ENCODE measurements around the gene WDPCP. TPM values are rescaled to one million over a fixed set of nuclear protein-coding genes. Genes with fewer than 3 reads are reported as not detected.

The WDPCP gene
- total and polyA plus RNA-seq, 2 of the 13 experiments (the other 11 are each of a cell fraction or from before 2014, with no cell fraction given): 2.9 to 5.2 TPM

DNA sequence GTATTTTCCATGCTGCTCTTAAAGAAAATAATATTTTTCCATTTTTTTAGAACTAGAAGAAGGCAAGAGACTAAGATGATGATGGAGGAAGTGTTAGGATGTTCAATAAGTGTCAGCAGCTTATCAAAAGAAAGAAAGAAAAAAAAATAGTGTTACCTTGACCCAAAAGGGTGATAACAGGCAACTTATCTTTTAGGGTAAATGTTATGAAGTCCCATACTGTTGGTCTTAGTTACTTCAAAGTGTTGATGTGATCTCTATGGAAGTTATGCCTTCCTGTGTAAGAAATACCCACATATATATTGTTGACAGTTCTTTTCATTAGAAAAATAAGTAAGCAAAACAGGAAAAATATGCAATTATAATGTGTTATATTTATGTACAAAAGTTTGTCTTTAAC lies 394.1 kb downstream of the WDPCP start (continued):
- TF ChIP-seq, protein P1, sequence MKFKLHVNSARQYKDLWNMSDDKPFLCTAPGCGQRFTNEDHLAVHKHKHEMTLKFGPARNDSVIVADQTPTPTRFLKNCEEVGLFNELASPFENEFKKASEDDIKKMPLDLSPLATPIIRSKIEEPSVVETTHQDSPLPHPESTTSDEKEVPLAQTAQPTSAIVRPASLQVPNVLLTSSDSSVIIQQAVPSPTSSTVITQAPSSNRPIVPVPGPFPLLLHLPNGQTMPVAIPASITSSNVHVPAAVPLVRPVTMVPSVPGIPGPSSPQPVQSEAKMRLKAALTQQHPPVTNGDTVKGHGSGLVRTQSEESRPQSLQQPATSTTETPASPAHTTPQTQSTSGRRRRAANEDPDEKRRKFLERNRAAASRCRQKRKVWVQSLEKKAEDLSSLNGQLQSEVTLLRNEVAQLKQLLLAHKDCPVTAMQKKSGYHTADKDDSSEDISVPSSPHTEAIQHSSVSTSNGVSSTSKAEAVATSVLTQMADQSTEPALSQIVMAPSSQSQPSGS (CRISPR knock-in tag; IDR thresholded peaks at IDR 0.05): peak; percentile 87
- no peak for TF ChIP-seq KAT2B (IDR thresholded peaks at IDR 0.05; ENCODE audit: borderline replicate concordance, low read depth, low read length)
- TF ChIP-seq, protein P2, sequence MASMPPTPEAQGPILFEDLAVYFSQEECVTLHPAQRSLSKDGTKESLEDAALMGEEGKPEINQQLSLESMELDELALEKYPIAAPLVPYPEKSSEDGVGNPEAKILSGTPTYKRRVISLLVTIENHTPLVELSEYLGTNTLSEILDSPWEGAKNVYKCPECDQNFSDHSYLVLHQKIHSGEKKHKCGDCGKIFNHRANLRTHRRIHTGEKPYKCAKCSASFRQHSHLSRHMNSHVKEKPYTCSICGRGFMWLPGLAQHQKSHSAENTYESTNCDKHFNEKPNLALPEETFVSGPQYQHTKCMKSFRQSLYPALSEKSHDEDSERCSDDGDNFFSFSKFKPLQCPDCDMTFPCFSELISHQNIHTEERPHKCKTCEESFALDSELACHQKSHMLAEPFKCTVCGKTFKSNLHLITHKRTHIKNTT (CRISPR knock-in tag; IDR thresholded peaks at IDR 0.05): no peak
- TF ChIP-seq, protein P3, sequence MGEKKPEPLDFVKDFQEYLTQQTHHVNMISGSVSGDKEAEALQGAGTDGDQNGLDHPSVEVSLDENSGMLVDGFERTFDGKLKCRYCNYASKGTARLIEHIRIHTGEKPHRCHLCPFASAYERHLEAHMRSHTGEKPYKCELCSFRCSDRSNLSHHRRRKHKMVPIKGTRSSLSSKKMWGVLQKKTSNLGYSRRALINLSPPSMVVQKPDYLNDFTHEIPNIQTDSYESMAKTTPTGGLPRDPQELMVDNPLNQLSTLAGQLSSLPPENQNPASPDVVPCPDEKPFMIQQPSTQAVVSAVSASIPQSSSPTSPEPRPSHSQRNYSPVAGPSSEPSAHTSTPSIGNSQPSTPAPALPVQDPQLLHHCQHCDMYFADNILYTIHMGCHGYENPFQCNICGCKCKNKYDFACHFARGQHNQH (CRISPR knock-in tag; IDR thresholded peaks at IDR 0.05): peak; percentile 18; the same call in 1 of the 2 replicates
- TF ChIP-seq ZNF674 (CRISPR knock-in tag; IDR thresholded peaks at IDR 0.05; ENCODE audit: low read depth): no peak
- peak; percentile 71; the same call in 1 of the 2 replicates for TF ChIP-seq SIX4 (CRISPR knock-in tag; IDR thresholded peaks at IDR 0.05)
- TF ChIP-seq, protein P4, sequence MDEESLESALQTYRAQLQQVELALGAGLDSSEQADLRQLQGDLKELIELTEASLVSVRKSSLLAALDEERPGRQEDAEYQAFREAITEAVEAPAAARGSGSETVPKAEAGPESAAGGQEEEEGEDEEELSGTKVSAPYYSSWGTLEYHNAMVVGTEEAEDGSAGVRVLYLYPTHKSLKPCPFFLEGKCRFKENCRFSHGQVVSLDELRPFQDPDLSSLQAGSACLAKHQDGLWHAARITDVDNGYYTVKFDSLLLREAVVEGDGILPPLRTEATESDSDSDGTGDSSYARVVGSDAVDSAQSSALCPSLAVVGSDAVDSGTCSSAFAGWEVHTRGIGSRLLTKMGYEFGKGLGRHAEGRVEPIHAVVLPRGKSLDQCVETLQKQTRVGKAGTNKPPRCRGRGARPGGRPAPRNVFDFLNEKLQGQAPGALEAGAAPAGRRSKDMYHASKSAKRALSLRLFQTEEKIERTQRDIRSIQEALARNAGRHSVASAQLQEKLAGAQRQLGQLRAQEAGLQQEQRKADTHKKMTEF (CRISPR knock-in tag; IDR thresholded peaks at IDR 0.05): peak; percentile 70
- TF ChIP-seq MIER3 (CRISPR knock-in tag; IDR thresholded peaks at IDR 0.05; ENCODE audit: borderline replicate concordance): peak; percentile 51; the same call in 1 of the 2 replicates
- no peak for TF ChIP-seq KLF16 (CRISPR knock-in tag; IDR thresholded peaks at IDR 0.05)
- TF ChIP-seq U2AF1 (optimal IDR thresholded peaks at IDR 0.05; ENCODE audit: low read depth, low read length): no peak
- TF ChIP-seq, protein P5, sequence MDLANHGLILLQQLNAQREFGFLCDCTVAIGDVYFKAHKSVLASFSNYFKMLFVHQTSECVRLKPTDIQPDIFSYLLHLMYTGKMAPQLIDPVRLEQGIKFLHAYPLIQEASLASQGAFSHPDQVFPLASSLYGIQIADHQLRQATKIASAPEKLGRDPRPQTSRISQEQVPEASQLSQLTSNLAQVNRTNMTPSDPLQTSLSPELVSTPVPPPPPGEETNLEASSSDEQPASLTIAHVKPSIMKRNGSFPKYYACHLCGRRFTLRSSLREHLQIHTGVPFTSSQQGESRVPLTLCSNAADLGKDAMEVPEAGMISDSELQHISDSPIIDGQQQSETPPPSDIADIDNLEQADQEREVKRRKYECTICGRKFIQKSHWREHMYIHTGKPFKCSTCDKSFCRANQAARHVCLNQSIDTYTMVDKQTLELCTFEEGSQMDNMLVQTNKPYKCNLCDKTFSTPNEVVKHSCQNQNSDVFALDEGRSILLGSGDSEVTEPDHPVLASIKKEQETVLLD (CRISPR knock-in tag; IDR thresholded peaks at IDR 0.05; ENCODE audit: low read depth): no peak
- TF ChIP-seq ZNF30 (CRISPR knock-in tag; IDR thresholded peaks at IDR 0.05): no peak
- no peak for TF ChIP-seq JARID2 (CRISPR knock-in tag; IDR thresholded peaks at IDR 0.05; ENCODE audit: insufficient replicate concordance)
- 0 out of 2 replicates have a peak, but pooled peaks have one; percentile 34 for TF ChIP-seq SP140L (CRISPR knock-in tag; IDR thresholded peaks at IDR 0.05; ENCODE audit: borderline replicate concordance)
- TF ChIP-seq, protein P6, sequence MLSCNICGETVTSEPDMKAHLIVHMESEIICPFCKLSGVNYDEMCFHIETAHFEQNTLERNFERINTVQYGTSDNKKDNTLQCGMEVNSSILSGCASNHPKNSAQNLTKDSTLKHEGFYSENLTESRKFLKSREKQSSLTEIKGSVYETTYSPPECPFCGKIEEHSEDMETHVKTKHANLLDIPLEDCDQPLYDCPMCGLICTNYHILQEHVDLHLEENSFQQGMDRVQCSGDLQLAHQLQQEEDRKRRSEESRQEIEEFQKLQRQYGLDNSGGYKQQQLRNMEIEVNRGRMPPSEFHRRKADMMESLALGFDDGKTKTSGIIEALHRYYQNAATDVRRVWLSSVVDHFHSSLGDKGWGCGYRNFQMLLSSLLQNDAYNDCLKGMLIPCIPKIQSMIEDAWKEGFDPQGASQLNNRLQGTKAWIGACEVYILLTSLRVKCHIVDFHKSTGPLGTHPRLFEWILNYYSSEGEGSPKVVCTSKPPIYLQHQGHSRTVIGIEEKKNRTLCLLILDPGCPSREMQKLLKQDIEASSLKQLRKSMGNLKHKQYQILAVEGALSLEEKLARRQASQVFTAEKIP (CRISPR knock-in tag; IDR thresholded peaks at IDR 0.05; ENCODE audit: borderline replicate concordance): no peak
- TF ChIP-seq, protein P7, sequence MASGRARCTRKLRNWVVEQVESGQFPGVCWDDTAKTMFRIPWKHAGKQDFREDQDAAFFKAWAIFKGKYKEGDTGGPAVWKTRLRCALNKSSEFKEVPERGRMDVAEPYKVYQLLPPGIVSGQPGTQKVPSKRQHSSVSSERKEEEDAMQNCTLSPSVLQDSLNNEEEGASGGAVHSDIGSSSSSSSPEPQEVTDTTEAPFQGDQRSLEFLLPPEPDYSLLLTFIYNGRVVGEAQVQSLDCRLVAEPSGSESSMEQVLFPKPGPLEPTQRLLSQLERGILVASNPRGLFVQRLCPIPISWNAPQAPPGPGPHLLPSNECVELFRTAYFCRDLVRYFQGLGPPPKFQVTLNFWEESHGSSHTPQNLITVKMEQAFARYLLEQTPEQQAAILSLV (CRISPR knock-in tag; IDR thresholded peaks at IDR 0.05; ENCODE audit: borderline replicate concordance): no peak
- no peak for TF ChIP-seq PHF21A (CRISPR knock-in tag; IDR thresholded peaks at IDR 0.05)
- TF ChIP-seq ZNF615 (CRISPR knock-in tag; IDR thresholded peaks at IDR 0.05; ENCODE audit: borderline replicate concordance): no peak
- no peak for TF ChIP-seq JUNB (CRISPR knock-in tag; IDR thresholded peaks at IDR 0.05; ENCODE audit: borderline replicate concordance)
- no peak for TF ChIP-seq PLRG1 (conservative IDR thresholded peaks at IDR 0.05)
- peak; percentile 93 for TF ChIP-seq DPF2 (CRISPR knock-in tag; IDR thresholded peaks at IDR 0.05; ENCODE audit: borderline replicate concordance, low read depth)

Data from HepG2 (cell line).